Naive B cell (primary cell): ENCODE measurements around the gene MAEA. TPM values are rescaled to one million over a fixed set of nuclear protein-coding genes. Genes with fewer than 3 reads are reported as not detected.

Experiments used
- ATAC-seq, 2 donors: fragments of 150-1000 bp; cut with Tn5 transposase; 2 replicates each; pipeline ENCODE4 v1.10.0; 2021; ENCODE audit warnings: low read depth in 2 of 2, mild to moderate bottlenecking in 2 of 2, moderate library complexity in 2 of 2
- DNase-seq: peaks from one replicate; pipeline ENCODE4 v3.0.0; 2022
- H3K27ac Mint-ChIP-seq, 6 donors: one replicate each; pipeline ENCODE4 v1.8.0; 2020 to 2022; ENCODE audit warnings: mild to moderate bottlenecking in 6 of 6, mixed read lengths in 6 of 6, moderate library complexity in 5 of 6, inconsistent platforms in 2 of 6
- H3K27me3 Mint-ChIP-seq, 3 donors: one replicate each; pipeline ENCODE4 v1.8.0; 2021 to 2022; ENCODE audit warnings: mixed read lengths in 3 of 3, mild to moderate bottlenecking in 1 of 3
- H3K36me3 Mint-ChIP-seq, 2 donors: one replicate each; pipeline ENCODE4 v1.8.0; 2020 to 2022; ENCODE audit warnings: mixed read lengths in 2 of 2, inconsistent platforms in 1 of 2, mild to moderate bottlenecking in 1 of 2
- H3K4me1 Mint-ChIP-seq, 3 donors: one replicate each; pipeline ENCODE4 v1.8.0; 2020 to 2022; ENCODE audit warnings: mixed read lengths in 3 of 3, inconsistent platforms in 1 of 3, mild to moderate bottlenecking in 1 of 3, moderate library complexity in 1 of 3
- H3K4me3 Mint-ChIP-seq, 8 donors: one replicate each; pipeline ENCODE4 v1.8.0; 2020 to 2022; ENCODE audit warnings: mild to moderate bottlenecking in 8 of 8, mixed read lengths in 8 of 8, moderate library complexity in 8 of 8, inconsistent platforms in 2 of 8
- H3K9me3 Mint-ChIP-seq, 7 donors: one replicate each; pipeline ENCODE4 v1.8.0; 2020 to 2022; ENCODE audit warnings: mixed read lengths in 7 of 7, mild to moderate bottlenecking in 5 of 7, inconsistent platforms in 2 of 7, moderate library complexity in 1 of 7
- polyA plus RNA-seq, 6 donors: library from polyadenylated mRNA; unstranded; fragments of 300-500 nt; fragmentation: Illumina TruSeq; gene quantifications; one replicate each; pipeline ENCODE4 v1.2.3, GENCODE V29; 2021; ENCODE audit warnings: low read depth in 6 of 6

MAEA gene
- polyA plus RNA-seq, 6 donors from 2014 or later, result 45.7 to 72.6 (median 57.1) TPM

- Mint-ChIP-seq H3K27me3 (no peaks in the 10 kb centered on the region), H3K4me3 (no peak overlapping the region), H3K9me3 (peaks cover 0 to 13% (median 0%) of the 10 kb centered on the region in 7 donors), H3K36me3 (no peaks in the 10 kb centered on the region), H3K27ac (peak overlapping the region in 1 of 6 donors; percentile 60), H3K4me1 (peaks cover 30 to 43% (median 40%) of the 10 kb centered on the region in 3 donors)
- DNase-seq (no peak), ATAC-seq (no peak)
Measured at GRCh38 chr4:1255151-1255550, 34.5 kb upstream of the MAEA start.

- Mint-ChIP-seq H3K4me1 (peaks cover 30 to 41% (median 40%) of the 10 kb centered on the region in 3 donors), H3K27ac (peak overlapping the region in 1 of 6 donors; percentile 2)
- ATAC-seq, result no peak
Measured at GRCh38 chr4:1255699-1256098, 34.0 kb upstream of the MAEA start.

GRCh38 chr4:1258457-1258856 is 31.2 kb upstream of the MAEA start:
- Mint-ChIP-seq H3K27ac (no peak overlapping the region), H3K27me3 (no peaks in the 10 kb centered on the region), H3K4me1 (peaks cover 18 to 28% (median 27%) of the 10 kb centered on the region in 3 donors), H3K9me3 (peaks cover 0 to 13% (median 0%) of the 10 kb centered on the region in 7 donors), H3K4me3 (no peak overlapping the region), H3K36me3 (no peaks in the 10 kb centered on the region)
- no peak for ATAC-seq
- no peak for DNase-seq

More at GRCh38 chr4:1255699-1256098, 34.0 kb upstream of the MAEA start:
- H3K27me3 Mint-ChIP-seq, result no peaks in the 10 kb centered on the region
- peaks cover 0 to 13% (median 0%) of the 10 kb centered on the region in 7 donors for H3K9me3 Mint-ChIP-seq
- no peak for DNase-seq
- no peaks in the 10 kb centered on the region for H3K36me3 Mint-ChIP-seq
- H3K4me3 Mint-ChIP-seq, result no peak overlapping the region

- H3K4me1 Mint-ChIP-seq, result peaks cover 10 to 23% (median 19%) of the 10 kb centered on the region in 3 donors
- H3K27me3 Mint-ChIP-seq, result no peaks in the 10 kb centered on the region
- H3K4me3 Mint-ChIP-seq, result peak overlapping the region in 4 of 8 donors; percentile 2 to 73 (median 12)
- H3K36me3 Mint-ChIP-seq, result no peaks in the 10 kb centered on the region
- peak overlapping the region in 4 of 6 donors; percentile 58 to 71 (median 65) for H3K27ac Mint-ChIP-seq
- DNase-seq, result no peak
- ATAC-seq, result no peak
- H3K9me3 Mint-ChIP-seq, result peaks cover 0 to 9% (median 0%) of the 10 kb centered on the region in 7 donors
Measured at GRCh38 chr4:1259966-1260365, 29.7 kb upstream of the MAEA start.

- Mint-ChIP-seq H3K27me3 (no peaks in the 10 kb centered on the region), H3K4me3 (peak overlapping the region in 3 of 8 donors; percentile 5 to 44 (median 16)), H3K36me3 (no peaks in the 10 kb centered on the region), H3K4me1 (peaks cover 10 to 22% (median 19%) of the 10 kb centered on the region in 3 donors), H3K27ac (peak overlapping the region in 4 of 6 donors; percentile 47 to 92 (median 65)), H3K9me3 (peaks cover 0 to 8% (median 0%) of the 10 kb centered on the region in 7 donors)
- ATAC-seq (no peak), DNase-seq (no peak)
Measured at GRCh38 chr4:1260418-1261106, 29.1 kb upstream of the MAEA start.

- H3K4me3 Mint-ChIP-seq, result peak overlapping the region in 1 of 8 donors; percentile 55
- H3K9me3 Mint-ChIP-seq, result peaks cover 0 to 5% (median 0%) of the 10 kb centered on the region in 7 donors
- peaks cover 8 to 22% (median 17%) of the 10 kb centered on the region in 3 donors for H3K4me1 Mint-ChIP-seq
- ATAC-seq, result no peak
- H3K27ac Mint-ChIP-seq, result peak overlapping the region in 5 of 6 donors; percentile 61 to 82 (median 69)
- DNase-seq, result no peak
- H3K36me3 Mint-ChIP-seq, result no peaks in the 10 kb centered on the region
- no peaks in the 10 kb centered on the region for H3K27me3 Mint-ChIP-seq
Measured at GRCh38 chr4:1261107-1261928, 28.4 kb upstream of the MAEA start.

GRCh38 chr4:1264942-1265341 is 24.7 kb upstream of the MAEA start:
- no peaks in the 10 kb centered on the region for H3K27me3 Mint-ChIP-seq
- H3K27ac Mint-ChIP-seq, result peak overlapping the region in 1 of 6 donors; percentile 11
- DNase-seq (no peak), ATAC-seq (no peak)
- H3K9me3 Mint-ChIP-seq, result peaks cover 0 to 10% (median 6%) of the 10 kb centered on the region in 7 donors
- H3K36me3 Mint-ChIP-seq, result no peaks in the 10 kb centered on the region
- H3K4me3 Mint-ChIP-seq, result no peak overlapping the region
- H3K4me1 Mint-ChIP-seq, result peaks cover 27 to 35% (median 29%) of the 10 kb centered on the region in 3 donors

GRCh38 chr4:1265351-1265750 is 24.3 kb upstream of the MAEA start:
- Mint-ChIP-seq H3K27ac (peak overlapping the region in 1 of 6 donors; percentile 11), H3K27me3 (no peaks in the 10 kb centered on the region), H3K9me3 (peaks cover 0 to 12% (median 6%) of the 10 kb centered on the region in 7 donors), H3K36me3 (no peaks in the 10 kb centered on the region), H3K4me1 (peaks cover 31 to 36% (median 31%) of the 10 kb centered on the region in 3 donors), H3K4me3 (no peak overlapping the region)
- DNase-seq (no peak), ATAC-seq (no peak)

- H3K4me3 Mint-ChIP-seq, result peak overlapping the region; percentile 62 to 94 (median 87)
- H3K27me3 Mint-ChIP-seq, result no peaks in the 10 kb centered on the region
- H3K27ac Mint-ChIP-seq, result peak overlapping the region; percentile 86 to 97 (median 94)
- no peaks in the 10 kb centered on the region for H3K36me3 Mint-ChIP-seq
- peaks cover 0 to 14% (median 6%) of the 10 kb centered on the region in 7 donors for H3K9me3 Mint-ChIP-seq
- DNase-seq (no peak), ATAC-seq (peak; percentile 40 to 48)
- peaks cover 24 to 29% (median 26%) of the 10 kb centered on the region in 3 donors for H3K4me1 Mint-ChIP-seq
Measured at GRCh38 chr4:1266881-1267763, 22.6 kb upstream of the MAEA start.

- Mint-ChIP-seq H3K4me1 (peaks cover 24 to 29% (median 26%) of the 10 kb centered on the region in 3 donors), H3K27me3 (no peaks in the 10 kb centered on the region)
- DNase-seq, result no peak
Measured at GRCh38 chr4:1269209-1269608, 20.5 kb upstream of the MAEA start.

GRCh38 chr4:1271686-1272085 is 18.0 kb upstream of the MAEA start:
- Mint-ChIP-seq H3K27ac (no peak overlapping the region), H3K9me3 (peaks cover 0 to 14% (median 6%) of the 10 kb centered on the region in 7 donors), H3K4me3 (no peak overlapping the region), H3K4me1 (peaks cover 23 to 25% (median 24%) of the 10 kb centered on the region in 3 donors), H3K36me3 (peaks cover 0 to 4% of the 10 kb centered on the region in 2 donors), H3K27me3 (no peaks in the 10 kb centered on the region)
- ATAC-seq (no peak), DNase-seq (no peak)

More at GRCh38 chr4:1269209-1269608, 20.5 kb upstream of the MAEA start:
- Mint-ChIP-seq H3K36me3 (no peaks in the 10 kb centered on the region), H3K9me3 (peaks cover 0 to 14% (median 6%) of the 10 kb centered on the region in 7 donors), H3K4me3 (peak overlapping the region in 4 of 8 donors; percentile 2 to 55 (median 30)), H3K27ac (peak overlapping the region in 4 of 6 donors; percentile 44 to 82 (median 65))
- ATAC-seq, result no peak

GRCh38 chr4:1274871-1275270 is 14.8 kb upstream of the MAEA start:
- Mint-ChIP-seq H3K36me3 (peaks cover 4 to 8% of the 10 kb centered on the region in 2 donors), H3K27ac (peak overlapping the region in 1 of 6 donors; percentile 78), H3K27me3 (peaks cover 0 to 8% (median 0%) of the 10 kb centered on the region in 3 donors), H3K9me3 (peaks cover 0 to 5% (median 0%) of the 10 kb centered on the region in 7 donors), H3K4me3 (no peak overlapping the region), H3K4me1 (peaks cover 7 to 14% (median 10%) of the 10 kb centered on the region in 3 donors)
- DNase-seq (no peak), ATAC-seq (no peak)
